Stimulated activated CD8-positive, alpha-beta memory T cell treated with anti-CD3 and anti-CD28 coated beads, Interleukin-2, amount 100 ng/mL, for 48 hours (primary cell): ENCODE data around the gene ALDH1B1.

Experiments
- DNase-seq, 2 donors: peaks; one replicate each; pipeline ENCODE4 v3.0.0-alpha.2; 2020; ENCODE audit warnings: low read depth in 2 of 2

The ALDH1B1 gene

DNA sequence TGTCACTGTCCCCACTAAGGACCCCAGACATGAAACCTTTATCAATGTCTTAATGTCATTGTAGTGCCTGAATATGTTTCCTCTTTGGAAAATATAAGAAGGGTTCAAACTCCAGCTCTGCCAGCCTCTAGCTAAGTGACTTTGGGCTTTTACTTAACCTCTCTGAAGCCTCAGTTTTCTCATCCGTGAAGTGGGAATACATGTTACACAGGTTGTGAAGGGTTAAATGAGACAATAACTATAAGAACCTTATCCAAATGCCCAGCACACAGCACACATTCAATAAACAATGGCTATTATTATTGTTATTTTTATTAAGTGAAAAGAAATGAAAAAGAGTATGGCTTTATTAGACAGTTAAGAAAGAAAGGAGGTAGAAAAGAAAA, 47.4 kb downstream of the ALDH1B1 start:
- DNase-seq: no peak

- DNase-seq: no peak
Measured at GRCh38 chr9:38440516-38440915, 48.0 kb downstream of the ALDH1B1 start.

- DNase-seq: no peak
Measured at GRCh38 chr9:38441347-38442085, 49.0 kb downstream of the ALDH1B1 start.

DNA sequence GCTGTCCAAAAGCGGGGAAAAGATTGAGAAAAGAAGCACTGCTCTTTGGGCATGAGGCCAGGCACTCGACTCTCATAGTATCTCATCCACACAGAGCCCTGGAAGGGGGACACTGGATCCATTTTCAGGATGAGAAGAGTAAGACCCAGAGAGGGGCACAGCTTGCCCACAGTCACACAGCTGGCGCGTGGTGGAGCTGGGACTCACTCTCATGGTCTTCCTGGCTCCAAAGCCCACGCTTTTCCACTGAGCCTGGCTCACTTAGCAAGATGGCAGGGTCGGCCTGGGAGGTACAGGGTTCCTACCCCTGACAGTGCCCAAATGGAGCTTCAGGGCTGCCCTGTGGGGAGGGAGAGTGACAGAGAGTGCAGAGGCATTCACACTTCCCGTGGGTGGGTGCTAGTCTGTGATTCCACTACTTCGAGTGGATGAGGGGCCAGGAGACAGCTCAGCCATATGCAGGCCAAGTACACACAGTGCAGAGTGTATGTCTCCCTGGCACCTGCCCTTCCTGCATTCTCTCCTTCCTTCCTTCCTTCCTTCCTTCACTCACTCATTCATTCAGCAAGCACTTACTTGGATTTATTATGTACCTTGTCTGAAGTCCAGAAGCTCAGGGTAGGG, 50.1 kb downstream of the ALDH1B1 start:
- no peak for DNase-seq

GRCh38 chr9:38443181-38443580, 50.7 kb downstream of the ALDH1B1 start:
- no peak for DNase-seq

GRCh38 chr9:38443597-38443996, 51.1 kb downstream of the ALDH1B1 start:
- DNase-seq: no peak

DNA sequence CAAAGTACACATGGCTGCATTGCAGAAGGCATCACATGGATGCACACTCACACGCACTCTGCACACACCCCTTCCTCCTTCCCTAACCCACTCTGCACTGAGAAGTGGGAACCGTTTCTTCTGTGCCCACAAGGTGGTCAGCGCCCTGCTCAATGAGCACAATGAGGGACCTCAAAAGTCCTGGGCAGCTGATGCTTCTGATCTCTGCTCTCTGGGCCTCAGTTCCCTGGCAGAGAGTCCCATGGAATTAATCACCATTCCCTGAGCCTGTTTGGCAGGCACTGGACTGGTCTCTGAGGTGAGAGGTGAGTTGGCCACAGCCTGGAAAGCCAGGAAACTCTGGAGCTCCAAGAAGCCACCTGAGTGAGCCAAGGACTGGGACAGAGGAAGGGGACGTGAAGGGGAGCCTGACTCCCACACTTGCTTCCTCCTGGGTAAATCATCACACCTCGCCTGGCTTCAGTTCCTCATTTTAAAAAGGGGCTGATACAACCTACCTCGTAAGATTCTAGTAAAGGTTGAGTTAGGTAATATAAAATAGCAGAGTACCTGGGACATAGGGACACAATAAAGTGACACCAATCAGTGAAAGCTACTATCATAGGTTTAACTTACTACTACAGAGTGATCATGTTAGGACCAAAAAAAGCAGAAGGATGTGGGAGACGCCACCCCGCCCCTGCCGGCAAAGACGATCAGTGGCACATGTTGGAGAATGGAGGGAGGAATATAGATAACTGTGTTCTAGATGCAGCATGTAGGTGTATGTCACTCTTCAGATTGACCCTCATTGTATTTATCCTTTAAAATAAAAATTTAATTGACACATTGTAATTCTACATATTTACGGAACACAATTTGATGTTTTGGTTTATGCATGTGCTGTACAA, 52.9 kb downstream of the ALDH1B1 start:
- DNase-seq: no peak

DNA sequence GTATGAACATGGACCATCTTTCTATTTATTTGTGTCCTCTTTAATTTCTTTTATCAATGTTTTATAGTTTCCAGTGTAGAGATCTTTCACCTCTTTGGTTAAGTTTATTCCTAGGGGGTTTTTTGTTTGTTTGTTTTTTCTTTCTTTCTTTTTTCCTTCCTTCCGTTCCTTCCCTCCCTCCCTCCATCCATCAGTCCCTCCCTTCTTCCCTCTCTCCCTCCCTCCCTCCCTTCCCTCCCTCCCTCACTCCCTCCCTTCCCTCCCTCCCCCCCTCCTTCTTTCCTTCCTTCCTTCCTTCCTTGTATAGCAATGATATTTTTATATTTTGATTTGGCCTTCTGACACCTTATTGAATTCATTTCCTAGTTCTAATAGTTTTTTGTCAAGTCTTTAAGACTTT, 55.2 kb downstream of the ALDH1B1 start:
- DNase-seq: no peak
